Prostate gland (tissue), 2 donors: ENCODE measurements around the gene CCDC83.

Experiments used
- POLR2A ChIP-seq: fragments of 450-650 bp; IDR thresholded peaks from one replicate; pipeline ENCODE4 v1.6.1; 2016; ENCODE audit warnings: antibody characterized with exemption, mild to moderate bottlenecking
- POLR2AphosphoS5 ChIP-seq: sonication (generic); formaldehyde crosslinking; IDR thresholded peaks from one replicate; pipeline ENCODE4 v1.6.1; 2017; ENCODE audit warnings: antibody characterized with exemption
- TF ChIP-seq, protein P1 (sequence below), 4 experiments: fragments of 200-600 bp in 2 of 4; fragments of 450-650 bp in 2 of 4; sonication (generic) in 2 of 4; IDR thresholded peaks; 1 replicate in 3 of 4; 2 replicates in 1 of 4; pipeline ENCODE4 v1.5.1; 2016 to 2019; ENCODE audit warnings: antibody characterized with exemption in 4 of 4, mild to moderate bottlenecking in 2 of 4, moderate library complexity in 2 of 4

DNA sequence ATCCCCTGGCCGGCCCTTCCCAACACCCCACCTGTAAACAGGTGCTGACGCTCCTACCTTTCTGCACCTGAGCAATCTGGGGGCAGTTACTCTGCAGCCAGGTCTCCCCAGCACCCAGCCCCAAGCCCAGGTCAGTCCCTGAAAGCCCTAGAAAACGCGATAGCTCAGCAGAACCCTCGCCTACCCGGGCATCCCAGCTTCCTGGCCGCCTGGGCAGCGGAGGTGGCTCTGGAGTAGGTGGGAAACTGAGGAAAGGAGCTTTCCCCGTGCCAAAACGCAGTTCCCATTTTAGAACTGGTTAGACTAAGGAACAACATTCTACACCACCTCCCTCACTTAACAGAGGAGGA is 44.7 kb upstream of the CCDC83 start:
- TF ChIP-seq, protein P1, sequence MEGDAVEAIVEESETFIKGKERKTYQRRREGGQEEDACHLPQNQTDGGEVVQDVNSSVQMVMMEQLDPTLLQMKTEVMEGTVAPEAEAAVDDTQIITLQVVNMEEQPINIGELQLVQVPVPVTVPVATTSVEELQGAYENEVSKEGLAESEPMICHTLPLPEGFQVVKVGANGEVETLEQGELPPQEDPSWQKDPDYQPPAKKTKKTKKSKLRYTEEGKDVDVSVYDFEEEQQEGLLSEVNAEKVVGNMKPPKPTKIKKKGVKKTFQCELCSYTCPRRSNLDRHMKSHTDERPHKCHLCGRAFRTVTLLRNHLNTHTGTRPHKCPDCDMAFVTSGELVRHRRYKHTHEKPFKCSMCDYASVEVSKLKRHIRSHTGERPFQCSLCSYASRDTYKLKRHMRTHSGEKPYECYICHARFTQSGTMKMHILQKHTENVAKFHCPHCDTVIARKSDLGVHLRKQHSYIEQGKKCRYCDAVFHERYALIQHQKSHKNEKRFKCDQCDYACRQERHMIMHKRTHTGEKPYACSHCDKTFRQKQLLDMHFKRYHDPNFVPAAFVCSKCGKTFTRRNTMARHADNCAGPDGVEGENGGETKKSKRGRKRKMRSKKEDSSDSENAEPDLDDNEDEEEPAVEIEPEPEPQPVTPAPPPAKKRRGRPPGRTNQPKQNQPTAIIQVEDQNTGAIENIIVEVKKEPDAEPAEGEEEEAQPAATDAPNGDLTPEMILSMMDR (IDR thresholded peaks at IDR 0.05), result no peak
- TF ChIP-seq POLR2AphosphoS5 (no peak), POLR2A (no peak)
